NCI-H510A (cell line): ENCODE results near the gene RIPOR3.
"Not testable (repeated sequence)": the region's sequence is repeated elsewhere in the genome, so short reads cannot be mapped to it uniquely, and the experiment has no call there.

ENCODE experiments used
- DNase-seq: peaks from one replicate; lab custom pipeline; 2025; lab: John Stamatoyannopoulos, UW

Gene RIPOR3

DNA sequence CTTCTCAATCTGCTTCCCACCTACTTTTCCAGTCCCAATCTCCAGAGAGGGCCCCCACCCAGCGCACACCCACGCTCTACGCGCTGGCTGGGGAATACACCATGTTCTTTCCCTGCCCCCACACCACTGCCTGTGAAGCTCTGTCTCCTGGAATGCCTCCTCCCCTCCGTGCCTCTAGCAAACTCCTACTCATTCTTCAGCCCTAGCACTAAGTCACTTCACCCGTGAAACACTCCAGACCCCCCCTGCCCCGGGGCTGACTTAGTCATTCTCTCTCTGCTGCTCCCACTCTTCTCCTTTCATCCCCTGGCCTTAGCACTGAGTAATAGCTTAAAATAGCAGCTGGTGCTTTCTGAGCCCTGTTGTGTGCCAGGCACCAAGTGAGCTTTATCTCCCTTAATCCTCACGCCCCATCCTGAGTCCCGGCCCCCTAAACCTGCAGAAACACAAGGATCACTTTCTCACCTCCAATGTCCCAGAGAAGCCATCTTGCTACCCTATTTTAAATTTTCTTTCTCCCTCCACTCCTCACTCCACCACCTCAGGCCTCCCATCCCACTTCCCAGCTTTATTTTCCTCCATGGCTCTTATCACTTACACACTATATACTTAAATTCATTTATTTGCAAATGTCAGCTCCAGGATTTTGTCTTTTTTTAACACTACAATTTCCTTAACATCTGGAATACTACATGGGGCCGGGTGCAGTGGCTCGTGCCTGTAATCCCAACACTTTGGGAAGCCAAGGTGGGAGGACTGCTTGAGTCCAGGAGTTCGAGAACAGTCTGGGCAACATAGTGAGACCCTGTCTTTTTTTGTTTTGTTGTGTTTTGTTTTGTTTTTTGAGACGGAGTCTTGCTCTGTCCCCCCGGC lies 33.7 kb upstream of the RIPOR3 start:
- DNase-seq = no peak

DNA sequence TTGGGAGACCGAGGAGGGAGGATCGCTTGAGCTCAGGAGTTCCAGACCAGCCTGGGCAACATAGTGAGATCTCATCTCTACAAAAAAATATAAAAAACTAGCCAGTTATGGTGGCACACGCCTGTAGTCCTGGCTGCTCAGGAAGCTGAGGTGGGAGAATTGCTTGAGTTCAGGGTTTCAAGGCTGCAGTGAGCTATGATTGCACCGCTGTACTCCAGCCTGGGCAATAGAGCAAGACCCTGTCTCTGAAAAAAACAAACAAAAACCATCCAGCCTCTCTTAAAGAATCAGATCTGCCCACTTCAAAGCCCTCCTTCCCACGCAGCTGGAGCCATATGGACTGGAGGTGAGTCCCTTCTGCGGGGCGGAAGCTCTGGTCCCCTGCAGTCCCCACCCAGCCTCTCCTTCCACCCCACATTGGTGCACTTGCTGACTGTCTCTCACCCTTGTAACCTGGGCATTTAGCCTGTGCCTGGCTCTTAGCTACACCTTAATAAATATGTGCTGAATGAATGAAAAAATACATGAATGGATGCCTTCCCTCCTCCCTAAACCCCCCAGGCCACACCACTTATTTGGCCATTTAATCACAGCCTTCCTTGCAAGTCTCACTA lies 32.9 kb upstream of the RIPOR3 start:
- no peak for DNase-seq

DNA sequence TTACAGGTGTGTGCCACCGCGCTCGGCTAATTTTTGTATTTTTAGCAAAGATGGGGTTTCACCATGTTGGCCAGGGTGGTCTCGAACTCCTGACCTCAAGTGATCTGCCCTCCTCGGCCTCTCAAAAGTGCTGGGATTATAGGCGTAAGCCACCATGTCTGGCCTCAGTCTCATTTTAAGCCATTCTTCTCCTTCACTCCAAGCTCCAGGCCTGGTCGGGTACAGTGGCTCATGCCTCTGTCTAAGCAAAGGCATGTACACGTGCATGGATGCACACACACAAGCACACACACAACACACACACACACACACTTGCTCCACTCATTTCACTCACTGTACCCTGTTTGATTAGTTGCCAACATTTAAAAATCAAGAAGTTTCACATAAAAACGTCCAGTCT lies 32.3 kb upstream of the RIPOR3 start:
- DNase-seq = no peak

DNA sequence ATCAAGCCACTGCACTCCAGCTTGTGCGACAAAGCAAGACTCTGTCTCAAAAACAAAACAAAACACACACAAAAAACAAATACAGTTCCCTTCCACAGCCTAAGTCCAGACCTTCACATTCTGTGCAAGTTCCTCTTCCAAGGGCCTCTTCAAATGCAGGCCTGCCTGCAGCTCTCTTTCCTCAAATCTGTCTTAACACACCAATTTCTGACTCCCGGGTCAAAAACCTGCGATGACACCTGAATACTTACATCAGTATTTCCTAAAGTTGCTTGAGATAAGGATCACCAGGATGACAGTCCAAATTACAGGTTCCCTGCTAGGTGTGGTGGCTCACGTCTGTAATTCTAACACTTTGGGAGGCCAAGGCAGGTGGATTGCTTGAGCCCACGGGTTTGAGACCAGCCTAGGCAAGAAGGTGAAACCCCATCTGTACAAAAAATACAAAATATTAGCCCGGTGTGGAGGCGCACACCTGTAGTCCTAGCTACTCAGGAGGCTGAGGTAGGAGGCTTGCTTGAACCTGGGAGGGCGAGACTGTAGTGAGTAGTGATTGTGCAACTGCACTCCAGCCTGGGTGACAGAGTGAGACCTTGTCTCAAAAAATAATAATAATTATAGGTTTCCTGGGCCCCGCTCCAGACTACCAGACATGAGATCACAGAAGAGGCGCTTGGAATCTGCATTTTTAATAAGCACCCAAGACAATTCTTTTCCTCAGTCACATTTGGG lies 31.2 kb upstream of the RIPOR3 start:
- DNase-seq = no peak

DNA sequence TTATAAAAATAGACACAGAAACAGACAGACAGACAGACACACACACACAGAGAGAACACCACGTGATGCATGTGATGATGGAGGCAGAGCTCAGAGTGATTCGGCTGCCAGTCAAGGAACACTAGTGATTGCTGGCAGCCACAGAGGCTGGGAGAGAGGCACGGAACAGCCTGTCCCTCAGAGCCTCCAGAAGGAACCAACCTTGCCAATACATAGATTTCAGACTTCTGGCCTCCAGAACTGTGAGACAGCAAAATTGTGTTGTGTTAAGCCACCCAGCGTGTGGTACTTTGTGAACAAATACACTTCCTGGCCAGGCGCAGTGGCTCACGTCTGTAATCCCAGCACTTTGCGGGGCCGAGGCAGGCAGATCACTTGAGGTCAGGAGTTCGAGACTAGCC lies 30.5 kb upstream of the RIPOR3 start:
- no peak for DNase-seq

DNA sequence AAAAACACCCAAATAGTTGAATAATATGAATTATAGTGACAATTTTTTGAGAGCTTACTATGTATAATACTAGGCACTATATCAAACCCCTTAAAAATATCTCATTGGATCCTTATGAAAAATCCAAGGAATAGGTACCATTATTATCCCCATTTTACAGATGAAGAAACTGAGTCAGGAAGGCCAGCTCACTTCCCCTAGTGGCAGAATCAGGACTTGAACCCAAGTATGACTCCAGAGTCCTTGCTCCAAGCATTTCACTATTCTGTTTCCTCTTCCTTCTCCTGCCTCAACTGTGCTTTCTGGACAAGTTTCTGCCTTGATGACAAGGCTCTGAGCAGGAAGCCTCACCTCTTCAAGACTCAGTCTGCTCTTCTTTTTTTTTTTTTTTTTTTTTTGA lies 29.2 kb upstream of the RIPOR3 start:
- DNase-seq = no peak

DNA sequence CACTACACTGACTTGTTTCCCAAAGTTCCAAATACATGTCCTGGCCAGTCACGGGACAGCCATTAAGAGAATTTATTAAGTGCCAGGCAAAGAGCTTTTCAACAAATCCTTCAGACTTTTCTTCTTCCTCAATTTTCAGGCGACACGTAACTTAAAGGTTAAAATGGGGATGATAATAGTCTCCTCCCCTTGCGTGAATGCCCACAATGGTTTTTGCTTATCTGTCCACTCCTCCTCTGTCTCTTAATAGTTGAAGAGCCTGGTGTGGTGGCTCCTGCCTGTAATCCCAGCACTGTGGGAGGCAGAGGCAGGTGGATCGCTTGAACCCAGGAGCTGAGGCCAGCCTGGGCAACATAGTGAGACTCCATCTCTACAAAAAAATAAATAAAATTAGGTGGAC lies 28.7 kb upstream of the RIPOR3 start:
- no peak for DNase-seq

DNA sequence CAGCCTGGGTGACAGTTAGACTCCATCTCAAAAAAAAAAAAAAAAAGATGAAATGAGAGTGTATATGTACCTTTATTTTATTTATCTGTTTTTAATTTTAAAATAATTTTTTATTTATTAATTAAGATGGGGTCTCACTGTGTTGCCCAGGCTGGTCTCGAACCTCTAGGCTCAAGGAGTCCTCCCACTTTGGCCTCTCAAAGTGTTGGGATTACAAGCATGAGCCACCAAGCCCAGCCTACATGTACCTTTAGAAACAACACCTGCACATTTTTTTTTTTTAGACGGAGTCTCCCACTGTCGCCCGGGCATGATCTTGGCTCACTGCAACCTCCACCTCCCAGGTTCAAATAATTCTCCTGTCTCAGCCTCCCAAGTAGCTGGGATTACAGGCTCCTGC lies 28.0 kb upstream of the RIPOR3 start:
- DNase-seq = no peak

DNA sequence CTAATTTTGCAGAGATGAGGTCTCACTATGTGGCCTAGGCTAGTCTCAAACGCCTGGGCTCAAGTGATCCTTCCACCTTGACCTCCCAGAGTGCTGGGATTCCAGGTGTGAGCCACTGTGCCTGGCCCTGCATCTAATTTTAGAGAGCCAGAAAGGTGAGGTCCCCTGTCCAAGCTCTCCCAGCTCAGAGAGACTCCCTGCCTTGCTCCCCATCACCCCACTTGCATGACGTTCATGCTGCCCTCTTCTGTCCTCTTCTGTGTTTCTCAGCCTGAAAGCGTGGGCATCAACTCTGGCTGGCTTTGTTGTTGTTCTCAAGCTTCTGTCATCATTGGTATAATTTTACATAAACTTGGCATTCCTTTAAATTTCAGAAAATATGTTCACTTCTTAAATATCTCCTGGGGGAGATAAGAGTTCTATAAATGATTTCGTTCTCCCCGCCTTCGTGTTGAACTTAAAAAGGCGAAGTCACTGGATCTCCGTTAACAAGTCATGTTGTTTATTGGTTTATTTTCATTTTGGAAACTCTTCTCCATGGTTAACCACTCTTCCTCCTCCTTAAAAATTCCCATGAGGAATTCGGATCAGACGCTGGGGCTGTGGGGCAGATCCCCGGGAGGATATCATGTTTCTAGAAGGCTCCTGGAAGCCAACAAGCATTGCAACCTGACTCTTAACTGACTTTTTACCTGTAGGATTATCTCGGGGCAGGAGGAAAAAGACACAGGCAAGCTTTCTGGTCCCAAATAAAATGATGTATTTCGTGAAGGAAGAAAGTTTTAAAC lies 26.8 kb upstream of the RIPOR3 start:
- no peak for DNase-seq

DNA sequence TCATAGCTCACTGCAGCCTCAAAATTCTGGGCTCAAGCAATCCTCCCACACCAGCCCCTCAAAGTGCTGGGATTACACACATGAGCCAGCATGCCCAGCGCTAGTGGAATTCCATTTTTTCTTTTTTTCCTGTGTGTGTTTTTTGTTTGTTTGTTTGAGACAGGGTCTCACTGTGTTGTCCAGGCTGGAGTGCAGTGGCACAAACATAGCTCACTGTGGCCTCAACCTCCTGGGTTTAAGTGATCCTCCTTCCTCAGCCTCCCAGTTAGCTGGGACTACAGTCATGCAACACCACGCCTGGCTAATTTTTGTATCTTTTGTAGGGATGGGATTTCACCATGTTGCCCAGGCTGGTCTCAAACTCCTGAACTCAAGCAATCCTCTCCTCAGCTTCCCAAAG lies 26.0 kb upstream of the RIPOR3 start:
- DNase-seq = no peak

DNA sequence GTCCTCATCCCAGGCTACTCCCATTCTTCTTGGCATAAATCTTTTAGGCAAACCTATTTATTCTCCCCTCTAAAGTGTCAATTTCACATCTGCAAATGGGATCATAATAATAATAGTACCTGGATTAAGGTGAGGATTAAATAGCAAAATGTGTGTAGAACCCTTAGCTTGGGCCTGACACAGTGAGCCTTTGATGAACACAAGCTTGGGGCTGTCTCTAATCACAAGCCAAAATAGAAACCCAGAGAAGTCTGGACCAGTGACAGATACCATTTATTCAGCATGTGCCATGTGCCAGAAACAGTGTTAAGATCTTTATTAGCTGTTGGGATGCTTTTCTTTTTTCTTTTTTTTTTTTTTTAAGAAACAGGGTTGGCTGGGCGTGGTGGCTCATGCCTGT lies 25.2 kb upstream of the RIPOR3 start:
- no peak for DNase-seq

DNA sequence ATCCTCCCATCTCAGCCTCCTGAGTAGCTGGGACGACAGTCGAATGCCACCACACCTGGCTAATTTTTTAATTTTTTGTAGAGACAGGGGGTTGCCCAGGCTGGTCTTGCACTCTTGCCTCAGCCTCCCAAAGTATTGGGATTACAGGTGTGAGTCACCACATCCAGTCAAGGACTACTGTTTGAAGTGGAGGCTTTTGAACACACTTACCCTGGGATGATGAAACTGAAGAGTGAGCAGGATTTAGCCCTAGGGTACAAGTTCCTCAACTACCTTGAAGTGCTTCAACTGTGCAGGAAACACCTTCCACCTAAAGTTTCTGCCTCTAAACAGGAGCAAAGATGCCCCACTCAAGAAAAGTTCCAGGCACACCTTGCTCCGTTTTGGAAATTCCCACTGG lies 24.4 kb upstream of the RIPOR3 start:
- DNase-seq = no peak

DNA sequence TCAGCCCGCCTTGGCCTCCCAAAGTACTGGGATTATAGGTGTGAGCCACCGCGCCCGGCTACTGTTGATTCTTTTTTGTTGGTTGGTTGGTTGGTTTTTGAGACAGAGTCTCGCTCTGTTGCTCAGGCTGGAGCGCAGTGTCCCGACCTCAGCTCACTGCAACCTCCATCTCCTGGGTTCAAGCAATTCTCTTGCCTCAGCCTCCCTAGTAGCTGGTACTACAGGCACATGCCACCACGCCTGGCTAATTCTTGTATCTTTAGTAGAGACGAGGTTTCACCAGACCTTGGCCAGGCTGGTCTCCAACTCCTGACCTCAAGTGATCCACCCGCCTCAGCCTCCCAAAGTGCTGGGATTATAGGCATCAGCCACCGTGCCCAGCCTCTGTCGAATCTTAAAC lies 23.1 kb upstream of the RIPOR3 start:
- DNase-seq = not testable (repeated sequence)

DNA sequence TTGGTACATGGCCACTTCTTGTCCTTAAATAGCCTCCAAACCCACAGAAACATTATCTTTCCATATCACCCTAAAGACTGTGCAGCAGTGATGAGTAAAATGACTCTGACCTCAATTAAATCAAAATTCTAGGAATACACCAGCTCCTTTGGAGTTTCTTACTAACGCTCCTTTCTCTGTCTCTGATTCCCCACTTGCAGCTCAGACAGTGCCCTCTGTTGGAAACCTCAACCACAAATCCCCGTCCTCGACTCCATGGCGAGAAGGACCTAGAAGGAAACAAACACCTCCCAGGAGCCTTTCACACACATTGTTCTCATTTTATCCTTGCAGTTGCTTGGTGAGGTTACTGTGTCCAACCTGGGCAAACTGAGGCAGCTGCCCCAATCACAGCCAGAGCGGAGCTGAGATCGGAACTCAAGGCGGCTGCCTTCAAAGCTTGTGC lies 22.3 kb upstream of the RIPOR3 start:
- DNase-seq = no peak

DNA sequence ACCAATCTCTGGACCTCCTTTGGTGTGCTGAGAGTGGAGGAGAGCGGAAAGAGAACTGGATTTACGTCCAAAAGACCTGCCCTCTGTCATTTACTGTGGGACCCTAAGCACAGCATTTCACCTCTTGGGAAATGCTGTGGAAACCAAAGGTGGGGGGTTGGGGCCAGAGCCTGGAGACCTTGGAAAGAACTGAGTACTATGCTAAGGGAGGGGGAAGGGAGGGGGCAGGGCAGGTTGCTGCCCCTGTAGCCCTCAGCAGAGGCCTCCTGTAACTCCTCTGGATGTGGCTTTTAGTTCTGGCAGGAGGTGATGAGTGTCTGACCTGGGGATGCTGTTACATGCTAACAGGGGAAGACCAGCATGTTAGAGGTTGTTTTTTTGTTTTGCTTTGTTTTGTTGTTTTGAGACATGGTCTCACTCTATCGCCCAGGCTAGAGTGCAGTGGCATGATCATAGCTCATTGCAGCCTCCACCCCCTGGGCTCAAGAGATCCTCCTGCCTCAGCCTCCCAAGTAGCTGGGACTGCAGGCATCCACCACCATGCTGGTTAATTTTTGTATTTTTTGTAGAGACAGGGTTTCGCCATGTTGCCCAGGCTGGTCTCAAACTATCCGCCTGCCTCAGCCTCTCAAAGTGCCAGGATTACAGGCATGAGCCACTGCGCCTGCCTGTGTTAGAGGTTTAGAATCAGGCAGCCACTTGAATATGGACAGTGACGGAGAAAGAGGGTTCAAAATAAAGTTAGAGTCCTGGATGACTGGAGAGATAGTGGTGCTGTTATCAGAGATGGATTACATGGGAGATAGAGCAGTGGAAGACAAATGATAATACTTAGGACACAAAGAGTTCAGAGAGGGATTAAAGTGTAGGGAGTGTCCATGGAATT lies 21.7 kb upstream of the RIPOR3 start:
- DNase-seq = no peak

DNA sequence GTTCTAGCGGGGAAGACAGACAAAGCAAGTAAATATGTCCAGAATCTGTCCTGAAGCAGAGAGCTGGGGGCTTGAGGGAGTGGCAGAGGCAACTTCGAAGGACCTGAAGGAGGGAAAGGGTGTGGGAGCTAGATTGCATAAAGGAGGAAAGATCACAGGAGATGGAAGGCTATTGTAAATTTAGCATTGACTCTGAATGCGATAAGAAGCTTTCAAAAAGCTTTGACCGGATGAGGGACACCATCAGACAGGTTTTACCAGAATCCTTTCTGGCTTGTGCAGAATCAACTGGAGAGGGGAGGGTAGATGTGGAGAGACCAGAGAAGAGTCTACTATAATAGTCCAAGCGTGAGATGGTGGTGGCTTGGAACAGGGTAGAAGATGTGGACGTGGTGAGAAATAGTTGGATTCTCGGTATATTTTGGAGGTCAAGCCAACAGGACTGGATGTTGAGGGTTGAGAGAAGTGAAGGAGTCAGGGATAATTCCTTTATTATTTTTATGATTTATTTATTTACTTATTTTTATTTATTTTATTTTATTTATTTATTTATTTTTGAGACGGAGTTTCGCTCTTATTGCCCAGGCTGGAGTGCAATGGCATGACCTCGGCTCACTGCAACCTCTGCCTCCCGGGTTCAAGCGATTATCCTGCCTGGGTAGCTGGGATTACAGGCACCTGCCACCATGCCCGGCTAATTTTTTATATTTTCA lies 19.9 kb upstream of the RIPOR3 start:
- no peak for DNase-seq

DNA sequence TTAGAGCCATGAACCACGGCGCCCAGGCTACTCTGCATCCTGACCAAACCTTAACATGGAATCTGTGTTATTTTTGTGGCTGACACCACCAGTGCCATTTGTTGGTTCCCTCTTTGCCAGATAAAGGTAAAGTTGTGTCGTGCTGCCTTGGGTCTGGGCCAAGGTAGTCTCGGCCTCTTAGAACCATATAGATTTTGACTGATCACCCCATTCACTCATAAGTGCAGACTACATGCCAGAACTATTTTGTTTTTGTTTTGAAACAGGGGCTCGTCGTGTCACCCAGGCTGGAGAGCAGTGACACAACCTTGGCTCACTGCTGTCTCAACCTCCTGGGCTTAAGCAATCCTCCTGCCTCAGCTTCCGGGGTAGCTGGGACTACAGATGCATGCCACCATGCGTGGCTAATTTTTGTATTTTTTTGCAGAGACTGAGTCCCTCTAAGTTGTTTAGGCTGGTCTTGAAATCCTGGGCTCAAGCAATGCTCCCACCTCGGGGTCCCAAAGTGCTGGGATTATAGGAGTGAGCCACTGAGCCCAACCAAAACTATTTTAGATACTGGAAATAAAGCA lies 19.2 kb upstream of the RIPOR3 start:
- DNase-seq = no peak

DNA sequence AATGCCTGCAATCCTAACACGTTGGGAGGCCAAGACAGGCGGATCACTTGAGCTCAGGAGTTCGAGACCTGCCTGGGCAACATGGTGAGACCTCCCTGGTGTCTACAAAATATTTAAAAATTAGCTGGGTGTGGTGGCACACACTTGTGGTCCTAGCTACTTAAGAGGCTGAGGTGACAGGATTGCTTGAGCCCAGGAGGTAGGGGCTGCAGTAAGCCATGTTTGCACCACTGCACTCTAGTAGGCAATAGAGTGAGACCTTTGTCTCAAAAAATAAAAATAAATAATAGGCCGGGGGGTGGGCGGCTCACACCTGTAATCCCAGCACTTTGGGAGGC lies 18.3 kb upstream of the RIPOR3 start:
- DNase-seq = no peak

DNA sequence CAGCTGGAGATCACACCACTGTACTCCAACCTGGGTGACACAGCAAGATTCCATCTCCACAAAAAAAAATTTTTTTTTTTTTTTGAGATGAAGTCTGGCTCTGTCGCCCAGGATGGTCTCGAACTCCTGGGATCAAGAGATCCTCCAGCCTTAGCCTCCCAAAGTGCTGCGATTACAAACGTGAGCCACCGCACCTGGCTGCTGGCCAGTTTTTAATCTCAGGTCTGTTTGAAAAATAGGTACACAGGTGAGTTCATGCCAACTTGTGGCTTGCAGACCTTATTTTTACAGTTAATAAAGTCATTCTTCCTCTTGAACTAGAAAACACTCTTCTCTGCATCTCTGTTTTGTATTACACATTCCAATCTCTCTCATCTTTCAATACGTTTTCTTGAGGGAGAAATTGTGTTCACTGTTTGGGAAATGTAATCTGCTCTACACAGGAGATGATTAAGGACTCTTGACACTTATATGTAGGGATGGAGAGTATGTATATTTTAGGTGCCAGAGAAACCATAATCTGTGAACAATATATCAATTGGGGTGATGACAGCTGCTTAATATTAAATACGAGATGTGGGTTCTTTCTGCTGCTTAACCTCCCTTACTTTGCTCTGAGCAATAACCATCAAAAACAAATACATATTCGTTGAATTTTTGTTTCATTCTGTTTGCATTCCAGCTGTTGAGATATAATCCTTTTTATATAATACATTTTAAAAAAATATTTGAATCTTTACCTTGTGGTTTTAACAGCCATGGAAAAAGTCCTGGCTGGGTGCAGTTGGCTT lies 17.7 kb upstream of the RIPOR3 start:
- DNase-seq = no peak

DNA sequence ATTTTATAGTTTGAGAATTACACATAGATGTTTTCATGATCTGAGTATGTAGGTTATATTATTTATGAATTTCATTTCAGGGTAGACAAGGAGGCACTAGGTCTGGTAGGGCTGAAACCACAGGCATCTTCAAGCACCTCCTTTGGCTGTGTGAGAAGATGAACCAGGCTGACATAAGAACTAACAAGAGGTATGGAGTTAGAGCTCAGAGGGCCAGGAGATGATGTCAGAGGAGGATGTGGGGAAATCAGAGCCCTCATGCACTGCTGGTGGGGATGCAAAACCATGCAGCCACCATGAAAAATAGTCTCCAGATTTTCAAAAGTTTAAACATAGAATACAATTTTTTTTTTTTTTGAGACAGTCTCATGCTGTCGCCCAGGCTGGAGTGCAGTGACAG lies 13.6 kb upstream of the RIPOR3 start:
- no peak for DNase-seq
